OCI-LY7 (cell line): ENCODE measurements around the gene MRRF. TPM values are rescaled to one million over a fixed set of nuclear protein-coding genes. Genes with fewer than 3 reads are reported as not detected.

Experiments used
- BruUV-seq: library from RNA; stranded (reverse); fragments of 400-500 nt; replicated peaks from 2 replicates; lab custom pipeline; 2021; lab: Mats Ljungman, UMichigan
- CTCF ChIA-PET: fragments of 300-600 bp; sonication (Branson Sonifier 250); formaldehyde crosslinking; loops from one replicate; lab custom pipeline; 2022; ENCODE audit warnings: antibody characterized with exemption; ENCODE audit not compliant: unreplicated experiment; lab: Charles Lee
- POLR2A ChIA-PET: fragments of 300-600 bp; sonication (Branson Sonifier 250); formaldehyde crosslinking; loops from one replicate; lab custom pipeline; 2022; ENCODE audit warnings: antibody characterized with exemption; lab: Charles Lee
- DNase-seq: peaks from one replicate; pipeline ENCODE4 v3.0.0-alpha.2; 2015; ENCODE audit warnings: low spot score
- H2AFZ ChIP-seq: fragments of 200-600 bp; sonication (generic), shearing (Covaris generic); 2 replicates; pipeline ENCODE4 v1.6.1; 2014; ENCODE audit warnings: mild to moderate bottlenecking, antibody characterized with exemption, low read length, moderate library complexity
- H3K27ac ChIP-seq: fragments of 200-600 bp; sonication (generic); 2 replicates; pipeline ENCODE4 v1.5.1; 2014; ENCODE audit warnings: mixed run types, low read depth, mild to moderate bottlenecking, moderate library complexity, low read length, inconsistent platforms; ENCODE audit not compliant: poor library complexity, severe bottlenecking
- H3K36me3 ChIP-seq: fragments of 200-600 bp; sonication (generic); 2 replicates; pipeline ENCODE4 v1.6.1; 2014; ENCODE audit warnings: mild to moderate bottlenecking, antibody characterized with exemption, low read length, moderate library complexity, mixed read lengths; ENCODE audit not compliant: insufficient read depth
- H3K4me1 ChIP-seq: fragments of 200-600 bp; sonication (generic); 2 replicates; pipeline ENCODE4 v1.5.1; 2014; ENCODE audit warnings: mild to moderate bottlenecking, low read length; ENCODE audit not compliant: insufficient read depth, poor library complexity, severe bottlenecking
- H3K4me2 ChIP-seq: fragments of 200-600 bp; sonication (generic); 2 replicates; pipeline ENCODE4 v1.6.1; 2014; ENCODE audit warnings: mild to moderate bottlenecking, low read length
- H3K4me3 ChIP-seq: fragments of 200-600 bp; sonication (generic); 2 replicates; pipeline ENCODE4 v1.5.1; 2014; ENCODE audit warnings: mild to moderate bottlenecking, low read depth, low read length; ENCODE audit not compliant: poor library complexity, severe bottlenecking
- H3K79me2 ChIP-seq: fragments of 200-600 bp; sonication (generic); 2 replicates; pipeline ENCODE4 v1.6.1; 2016; ENCODE audit warnings: low read depth, mild to moderate bottlenecking, low read length, moderate library complexity, mixed read lengths; ENCODE audit not compliant: insufficient read depth
- H3K9me2 ChIP-seq: fragments of 200-600 bp; sonication (generic); 2 replicates; pipeline ENCODE4 v1.6.1; 2016; ENCODE audit warnings: mild to moderate bottlenecking, low read length, mixed read lengths; ENCODE audit not compliant: insufficient read depth
- H3K9me3 ChIP-seq: fragments of 200-600 bp; sonication (generic); 2 replicates; pipeline ENCODE4 v1.6.1; 2014; ENCODE audit warnings: mild to moderate bottlenecking, mixed run types, low read length, mixed read lengths
- H4K20me1 ChIP-seq: fragments of 200-600 bp; sonication (generic); 2 replicates; pipeline ENCODE4 v1.6.1; 2014; ENCODE audit warnings: mild to moderate bottlenecking, antibody characterized with exemption, low read length, moderate library complexity, mixed read lengths; ENCODE audit not compliant: insufficient read depth
- EZH2phosphoT487 ChIP-seq: fragments of 200-600 bp; sonication (generic); IDR thresholded peaks from 2 replicates; pipeline ENCODE4 v1.6.1; 2018; ENCODE audit warnings: low read depth, borderline replicate concordance, mild to moderate bottlenecking, mixed run types, antibody characterized with exemption, low read length, moderate library complexity, mixed read lengths
- intact Hi-C: fragments of 100-400 bp; cut with micrococcal nuclease; formaldehyde crosslinking; loops from one replicate; pipeline ENCODE4 v1.10.0; 2022; ENCODE audit not compliant: unreplicated experiment
- total RNA-seq, 2 experiments: library from RNA; depleted of rRNA in 1 of 2; stranded (reverse); fragments of >200 nt in 1 of 2; shearing (Covaris generic) in 1 of 2; gene quantifications; 2 replicates each; pipeline ENCODE4 v1.2.3, GENCODE V29; 2014 to 2022
- TF ChIP-seq, protein P1 (sequence below): fragments of 200-600 bp; sonication (generic); conservative IDR thresholded peaks from 2 replicates; pipeline ENCODE4 v1.5.1; 2014; ENCODE audit warnings: mild to moderate bottlenecking, antibody characterized with exemption, low read length, moderate library complexity, mixed read lengths

Gene MRRF
- total RNA-seq, 2 experiments from 2014 or later, result 46.1 to 53.2 TPM

DNA sequence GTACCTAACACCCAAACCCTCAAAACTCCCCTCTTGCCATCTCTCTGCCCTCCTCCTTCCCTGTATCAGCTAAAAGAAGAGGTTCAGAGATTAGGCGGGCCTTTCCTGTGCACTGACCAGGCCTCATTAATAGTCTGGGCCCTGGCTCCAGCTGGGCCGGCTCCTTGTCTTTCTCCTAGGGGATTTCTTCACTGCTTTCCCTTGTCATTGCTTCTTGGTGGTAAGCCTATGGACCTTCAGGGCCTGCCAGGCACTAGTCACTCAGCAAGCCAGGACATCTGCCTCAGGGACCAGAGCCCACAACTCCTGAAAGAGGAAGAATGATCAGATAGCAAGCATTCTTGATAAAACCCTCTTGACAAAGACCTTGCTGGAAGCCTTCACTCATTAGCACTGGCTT is 50.9 kb downstream of the MRRF start:
- Histone ChIP-seq H2AFZ (no peak overlapping the region), H3K36me3 (peaks cover 83% of the 10 kb centered on the region), H3K4me3 (no peak overlapping the region), H3K4me1 (no peaks in the 10 kb centered on the region), H3K27ac (no peak overlapping the region), H3K9me3 (no peaks in the 10 kb centered on the region), H3K9me2 (no peaks in the 10 kb centered on the region), H4K20me1 (no peaks in the 10 kb centered on the region), H3K4me2 (no peak overlapping the region), H3K79me2 (no peaks in the 10 kb centered on the region)
- TF ChIP-seq EZH2phosphoT487, result no peak
- TF ChIP-seq, protein P1, sequence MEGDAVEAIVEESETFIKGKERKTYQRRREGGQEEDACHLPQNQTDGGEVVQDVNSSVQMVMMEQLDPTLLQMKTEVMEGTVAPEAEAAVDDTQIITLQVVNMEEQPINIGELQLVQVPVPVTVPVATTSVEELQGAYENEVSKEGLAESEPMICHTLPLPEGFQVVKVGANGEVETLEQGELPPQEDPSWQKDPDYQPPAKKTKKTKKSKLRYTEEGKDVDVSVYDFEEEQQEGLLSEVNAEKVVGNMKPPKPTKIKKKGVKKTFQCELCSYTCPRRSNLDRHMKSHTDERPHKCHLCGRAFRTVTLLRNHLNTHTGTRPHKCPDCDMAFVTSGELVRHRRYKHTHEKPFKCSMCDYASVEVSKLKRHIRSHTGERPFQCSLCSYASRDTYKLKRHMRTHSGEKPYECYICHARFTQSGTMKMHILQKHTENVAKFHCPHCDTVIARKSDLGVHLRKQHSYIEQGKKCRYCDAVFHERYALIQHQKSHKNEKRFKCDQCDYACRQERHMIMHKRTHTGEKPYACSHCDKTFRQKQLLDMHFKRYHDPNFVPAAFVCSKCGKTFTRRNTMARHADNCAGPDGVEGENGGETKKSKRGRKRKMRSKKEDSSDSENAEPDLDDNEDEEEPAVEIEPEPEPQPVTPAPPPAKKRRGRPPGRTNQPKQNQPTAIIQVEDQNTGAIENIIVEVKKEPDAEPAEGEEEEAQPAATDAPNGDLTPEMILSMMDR, result no peak
- no TSS peak for BruUV-seq
- DNase-seq, result no peak
- CTCF ChIA-PET, result no interaction called here
- intact Hi-C loops, result no loop called here
- POLR2A ChIA-PET, result no interaction called here

DNA sequence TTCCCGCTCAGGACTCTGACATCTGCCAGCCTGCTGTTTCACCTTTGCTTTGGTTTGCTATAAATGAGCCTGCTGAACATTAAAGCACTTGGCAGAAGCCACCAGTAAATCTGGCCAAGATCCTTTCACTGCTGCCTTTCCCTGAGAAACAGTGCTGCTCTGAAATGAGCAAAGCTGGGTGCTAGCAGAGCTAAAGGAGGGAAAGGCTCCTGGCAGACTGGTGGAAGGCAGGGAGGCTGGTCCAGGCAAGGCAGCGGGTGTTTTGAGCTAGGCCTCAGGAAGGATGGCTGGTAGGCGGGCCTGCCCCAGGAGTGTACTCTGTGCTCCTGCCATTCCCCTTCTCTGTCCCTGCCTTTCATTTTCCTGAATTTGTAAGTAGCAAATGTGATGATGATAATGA is 53.6 kb downstream of the MRRF start:
- no peak overlapping the region for H2AFZ ChIP-seq
- ChIA-PET POLR2A (interaction anchor here (1.1 kb wide), 1 partner anchor 13 kb away, joined by 3 read pairs; no protein-coding TSS in a partner anchor), CTCF (no interaction called here)
- no peaks in the 10 kb centered on the region for H3K4me1 ChIP-seq
- H3K9me2 ChIP-seq, result no peaks in the 10 kb centered on the region
- intact Hi-C loops, result no loop called here
- H3K4me3 ChIP-seq, result no peak overlapping the region
- no peaks in the 10 kb centered on the region for H4K20me1 ChIP-seq
- no peak overlapping the region for H3K27ac ChIP-seq
- no TSS peak for BruUV-seq
- H3K4me2 ChIP-seq, result no peak overlapping the region
- no peaks in the 10 kb centered on the region for H3K79me2 ChIP-seq
- TF ChIP-seq EZH2phosphoT487, result no peak
- TF ChIP-seq, protein P1, result no peak
- DNase-seq, result no peak
- H3K36me3 ChIP-seq, result peaks cover 84% of the 10 kb centered on the region
- H3K9me3 ChIP-seq, result no peaks in the 10 kb centered on the region

DNA sequence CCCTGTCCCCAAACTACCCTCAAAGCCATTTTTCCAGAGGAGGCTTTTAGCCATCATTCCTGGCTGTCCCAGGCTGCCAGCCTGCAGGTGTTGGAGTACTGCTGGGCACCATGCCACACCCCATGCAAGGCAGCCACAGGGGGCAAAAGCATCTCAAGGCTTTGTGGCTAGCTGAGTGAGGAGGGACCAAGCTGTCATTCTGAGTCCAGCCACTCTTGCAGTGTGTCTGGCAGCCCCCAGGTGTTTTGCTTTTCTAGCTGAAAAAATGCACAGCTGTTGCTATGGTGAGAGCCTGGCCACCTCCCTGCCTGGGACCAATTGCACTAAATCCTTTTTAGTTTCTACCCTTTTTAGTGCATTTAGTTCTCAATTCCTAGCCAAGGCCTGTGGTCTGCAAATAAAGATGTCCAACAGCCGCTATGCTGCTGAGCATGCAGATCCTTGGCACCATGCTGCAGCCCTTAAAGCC is 55.8 kb downstream of the MRRF start:
- TF ChIP-seq, protein P1, result no peak
- no peak for TF ChIP-seq EZH2phosphoT487
- CTCF ChIA-PET, result no interaction called here
- no TSS peak for BruUV-seq

More for the DNA sequence above, 55.8 kb downstream of the MRRF start:
- Histone ChIP-seq H4K20me1 (no peaks in the 10 kb centered on the region), H2AFZ (no peak overlapping the region), H3K9me3 (no peaks in the 10 kb centered on the region), H3K9me2 (no peaks in the 10 kb centered on the region), H3K36me3 (peaks cover 83% of the 10 kb centered on the region), H3K79me2 (no peaks in the 10 kb centered on the region), H3K27ac (no peak overlapping the region), H3K4me2 (no peak overlapping the region), H3K4me1 (no peaks in the 10 kb centered on the region), H3K4me3 (no peak overlapping the region)
- intact Hi-C loops, result no loop called here
- DNase-seq, result no peak
- POLR2A ChIA-PET, result interaction anchor here (0.6 to 1.2 kb wide), 3 partner anchors 30 to 122 kb away, joined by 3 to 4 read pairs (median 3); no protein-coding TSS in a partner anchor
